BLaER1 (cell line): ENCODE results near the gene GRK3.
"Not testable (repeated sequence)": the region's sequence is repeated elsewhere in the genome, so short reads cannot be mapped to it uniquely, and the experiment has no call there.

ENCODE experiments used
- H3K27ac ChIP-seq: shearing (Covaris generic); formaldehyde crosslinking; 2 replicates; pipeline ENCODE4 v1.8.1; 2022
- H3K27me3 ChIP-seq: shearing (Covaris generic); formaldehyde crosslinking; 2 replicates; pipeline ENCODE4 v1.8.1; 2022
- H3K36me3 ChIP-seq: shearing (Covaris generic); formaldehyde crosslinking; 2 replicates; pipeline ENCODE4 v1.8.1; 2022
- H3K4me1 ChIP-seq: shearing (Covaris generic); formaldehyde crosslinking; 2 replicates; pipeline ENCODE4 v1.8.1; 2022
- H3K4me2 ChIP-seq: shearing (Covaris generic); formaldehyde crosslinking; 2 replicates; pipeline ENCODE4 v1.8.1; 2022
- H3K4me3 ChIP-seq: shearing (Covaris generic); formaldehyde crosslinking; 2 replicates; pipeline ENCODE4 v1.8.1; 2022
- H3K9ac ChIP-seq: shearing (Covaris generic); formaldehyde crosslinking; 2 replicates; pipeline ENCODE4 v1.8.1; 2022
- H3K9me3 ChIP-seq: shearing (Covaris generic); formaldehyde crosslinking; 2 replicates; pipeline ENCODE4 v1.8.1; 2022
- H4K20me1 ChIP-seq: shearing (Covaris generic); formaldehyde crosslinking; 2 replicates; pipeline ENCODE4 v1.8.1; 2022
- Cebpa-rat ChIP-seq: shearing (Covaris generic); IDR thresholded peaks from 2 replicates; pipeline ENCODE4 v1.8.1; 2022

Gene GRK3

GRCh38 chr22:25572708-25573171 is 8.3 kb downstream of the GRK3 start:
- no peak overlapping the region for H3K4me3 ChIP-seq
- no peak for TF ChIP-seq Cebpa-rat

GRCh38 chr22:25573841-25574240 is 9.4 kb downstream of the GRK3 start:
- H4K20me1 ChIP-seq: peaks cover 82% of the 10 kb centered on the region
- H3K4me2 ChIP-seq: no peak overlapping the region
- H3K9ac ChIP-seq: no peak overlapping the region
- H3K4me1 ChIP-seq: peaks cover 15% of the 10 kb centered on the region
- H3K4me3 ChIP-seq: no peak overlapping the region
- no peak overlapping the region for H3K27ac ChIP-seq
- peaks cover 8% of the 10 kb centered on the region; the same call in 1 of the 2 replicates for H3K9me3 ChIP-seq
- no peaks in the 10 kb centered on the region for H3K27me3 ChIP-seq
- peaks cover 21% of the 10 kb centered on the region for H3K36me3 ChIP-seq
- no peak for TF ChIP-seq Cebpa-rat

More at GRCh38 chr22:25572708-25573171, 8.3 kb downstream of the GRK3 start:
- H3K27me3 ChIP-seq: no peaks in the 10 kb centered on the region
- no peak overlapping the region for H3K27ac ChIP-seq
- no peak overlapping the region for H3K4me2 ChIP-seq
- H3K9ac ChIP-seq: no peak overlapping the region
- peaks cover 14% of the 10 kb centered on the region; the same call in 1 of the 2 replicates for H3K36me3 ChIP-seq
- peaks cover 19% of the 10 kb centered on the region for H3K4me1 ChIP-seq
- H3K9me3 ChIP-seq: 0 out of 2 replicates have a peak, but pooled peaks cover 3% of the 10 kb centered on the region
- peaks cover 83% of the 10 kb centered on the region for H4K20me1 ChIP-seq

- peaks cover 10% of the 10 kb centered on the region for H3K4me1 ChIP-seq
- H3K36me3 ChIP-seq: peaks cover 25% of the 10 kb centered on the region
- H3K27me3 ChIP-seq: no peaks in the 10 kb centered on the region
- H3K4me2 ChIP-seq: no peak overlapping the region
- no peak overlapping the region for H3K9ac ChIP-seq
- peaks cover 8% of the 10 kb centered on the region; the same call in 1 of the 2 replicates for H3K9me3 ChIP-seq
- H4K20me1 ChIP-seq: peaks cover 78% of the 10 kb centered on the region
- no peak; the same call in 1 of the 2 replicates for TF ChIP-seq Cebpa-rat
- no peak overlapping the region for H3K4me3 ChIP-seq
- H3K27ac ChIP-seq: no peak overlapping the region
Measured at GRCh38 chr22:25574736-25575135, 10.3 kb downstream of the GRK3 start.

DNA sequence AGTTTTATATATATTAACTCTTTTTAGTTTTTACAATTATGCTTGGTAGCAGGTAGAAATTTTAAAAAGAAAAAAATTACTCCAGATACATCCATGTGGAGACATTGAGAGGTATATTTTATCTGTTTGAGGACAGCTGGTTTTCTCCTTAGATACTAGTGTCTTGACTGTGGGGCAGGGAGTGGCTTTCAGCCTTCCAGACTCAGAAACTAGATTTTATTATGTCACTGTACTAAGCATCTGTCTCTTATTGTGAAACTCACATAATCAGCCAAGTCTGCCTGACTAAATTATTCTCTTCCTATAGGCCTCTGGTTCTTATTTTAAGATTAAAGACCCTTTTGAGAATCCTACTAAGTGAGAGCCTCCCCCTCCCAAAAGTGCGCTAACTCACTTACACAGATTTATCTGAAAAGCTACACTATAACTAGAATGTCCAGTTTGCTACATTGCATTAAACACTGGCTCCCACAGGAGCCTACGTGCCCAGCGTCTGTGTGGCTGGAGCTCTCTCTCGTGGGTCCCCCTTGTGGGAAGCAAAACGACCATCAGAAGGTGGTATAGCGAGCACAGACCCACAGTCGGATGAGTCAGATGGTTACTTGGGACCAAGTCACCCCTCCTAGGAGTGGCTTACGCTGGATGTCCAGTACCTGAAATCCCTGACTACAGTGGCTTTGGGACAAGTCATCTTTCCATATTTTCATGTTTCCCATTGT is 11.4 kb downstream of the GRK3 start:
- H3K4me3 ChIP-seq, H3K27ac ChIP-seq, H3K27me3 ChIP-seq, H3K4me1 ChIP-seq, H3K4me2 ChIP-seq, H3K9me3 ChIP-seq, H3K9ac ChIP-seq: not testable (repeated sequence)
- peaks cover 77% of the 10 kb centered on the region for H4K20me1 ChIP-seq
- H3K36me3 ChIP-seq: peaks cover 25% of the 10 kb centered on the region

DNA sequence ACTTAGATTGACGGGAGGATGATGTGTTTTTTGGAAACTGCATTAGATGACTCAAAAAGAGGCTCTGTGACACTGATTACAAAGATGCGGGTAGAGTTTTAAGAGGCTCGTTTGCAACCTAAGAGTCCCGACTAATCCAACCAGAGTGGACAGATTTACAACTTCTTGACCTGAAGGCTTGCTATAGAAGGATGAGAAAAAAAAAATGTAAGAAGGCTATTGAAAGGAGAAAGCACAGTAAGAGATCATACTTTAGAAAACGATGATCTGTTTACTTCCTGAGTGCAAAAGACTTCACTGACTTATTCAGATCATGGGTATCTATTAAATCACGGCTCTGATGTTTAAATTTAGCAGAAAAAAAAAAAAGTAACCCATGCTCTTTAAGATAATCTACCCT is 17.0 kb downstream of the GRK3 start:
- not testable (repeated sequence) for H3K9me3 ChIP-seq, H3K4me2 ChIP-seq, H3K27ac ChIP-seq, H3K9ac ChIP-seq, H3K4me3 ChIP-seq, H3K27me3 ChIP-seq
- Histone ChIP-seq H3K36me3 (peaks cover 22% of the 10 kb centered on the region), H3K4me1 (peaks cover 18% of the 10 kb centered on the region), H4K20me1 (peaks cover 55% of the 10 kb centered on the region)

DNA sequence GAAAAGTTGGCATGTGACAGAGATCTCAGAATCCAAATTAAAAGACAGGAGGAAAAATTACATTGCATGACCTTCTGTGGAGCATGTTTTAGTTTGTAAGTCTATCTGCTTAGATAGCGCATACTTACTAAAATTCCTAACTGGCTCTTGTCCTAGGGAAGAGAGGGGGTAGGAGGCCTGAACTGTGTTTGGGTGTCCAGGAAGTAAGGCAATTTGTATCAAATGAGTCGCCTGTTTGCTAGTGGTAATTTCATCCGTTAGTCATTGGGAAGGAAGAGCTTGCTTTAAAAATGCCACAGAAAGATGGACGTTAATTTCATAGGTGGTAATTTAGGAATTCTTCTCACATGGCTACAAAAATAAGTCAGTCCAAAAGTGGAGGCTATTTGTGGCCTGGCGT is 18.5 kb downstream of the GRK3 start:
- Histone ChIP-seq H3K9ac (no peak overlapping the region), H3K27me3 (no peaks in the 10 kb centered on the region), H3K9me3 (peaks cover 10% of the 10 kb centered on the region), H3K4me3 (no peak overlapping the region), H3K27ac (no peak overlapping the region), H3K36me3 (peaks cover 15% of the 10 kb centered on the region), H3K4me2 (no peak overlapping the region), H3K4me1 (peaks cover 18% of the 10 kb centered on the region), H4K20me1 (peaks cover 53% of the 10 kb centered on the region; the same call in 1 of the 2 replicates)
- TF ChIP-seq Cebpa-rat: no peak

DNA sequence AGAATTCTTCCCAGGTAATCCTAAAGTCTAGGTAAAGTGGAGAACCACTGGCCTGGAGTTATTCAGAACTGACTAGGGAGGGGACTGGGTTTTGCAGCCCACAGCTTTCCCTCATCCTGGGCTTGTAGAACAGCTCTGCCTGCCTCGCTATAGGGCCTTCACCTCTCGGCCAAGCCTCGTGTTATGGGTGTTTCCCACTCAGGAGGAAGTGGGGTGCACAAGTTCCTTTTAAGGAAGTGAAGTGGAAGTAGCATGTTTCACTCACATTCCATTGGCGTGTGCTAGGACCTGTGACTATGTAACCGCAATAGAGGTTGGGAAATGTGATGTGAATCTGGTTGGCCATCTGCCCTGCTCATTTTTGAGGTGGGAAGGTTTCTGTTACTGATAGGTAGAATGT is 20.5 kb downstream of the GRK3 start:
- peaks cover 40% of the 10 kb centered on the region; the same call in 1 of the 2 replicates for H4K20me1 ChIP-seq
- H3K27ac ChIP-seq, H3K4me2 ChIP-seq: not testable (repeated sequence)

DNA sequence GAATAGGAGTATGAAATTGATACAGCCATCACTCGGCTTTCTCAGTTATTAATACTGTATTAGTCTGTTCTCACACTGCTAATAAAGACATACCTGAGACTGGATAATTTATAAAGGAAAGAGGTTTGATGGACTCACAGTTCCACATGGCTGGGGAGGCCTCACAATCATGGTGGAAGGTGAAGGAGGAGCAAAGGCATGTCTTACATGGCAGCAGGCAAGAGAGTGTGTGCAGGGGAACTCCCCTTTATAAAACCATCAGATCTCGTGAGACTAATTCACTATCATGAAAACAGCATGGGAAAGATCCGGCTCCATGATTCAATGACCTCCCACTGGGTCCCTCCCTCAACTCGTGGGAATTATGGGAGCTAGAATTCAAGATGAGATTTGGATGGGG is 25.2 kb downstream of the GRK3 start:
- H3K4me3 ChIP-seq, H3K4me2 ChIP-seq, H3K4me1 ChIP-seq, H3K27ac ChIP-seq, H3K9ac ChIP-seq, H3K27me3 ChIP-seq: not testable (repeated sequence)
- Histone ChIP-seq H3K36me3 (peaks cover 16% of the 10 kb centered on the region), H4K20me1 (0 out of 2 replicates have a peak, but pooled peaks cover 20% of the 10 kb centered on the region), H3K9me3 (peaks cover 65% of the 10 kb centered on the region)

More for the DNA sequence above, 20.5 kb downstream of the GRK3 start:
- H3K27me3 ChIP-seq, H3K36me3 ChIP-seq, H3K4me3 ChIP-seq, H3K9ac ChIP-seq: not testable (repeated sequence)
- H3K4me1 ChIP-seq: peaks cover 18% of the 10 kb centered on the region
- H3K9me3 ChIP-seq: peaks cover 24% of the 10 kb centered on the region

DNA sequence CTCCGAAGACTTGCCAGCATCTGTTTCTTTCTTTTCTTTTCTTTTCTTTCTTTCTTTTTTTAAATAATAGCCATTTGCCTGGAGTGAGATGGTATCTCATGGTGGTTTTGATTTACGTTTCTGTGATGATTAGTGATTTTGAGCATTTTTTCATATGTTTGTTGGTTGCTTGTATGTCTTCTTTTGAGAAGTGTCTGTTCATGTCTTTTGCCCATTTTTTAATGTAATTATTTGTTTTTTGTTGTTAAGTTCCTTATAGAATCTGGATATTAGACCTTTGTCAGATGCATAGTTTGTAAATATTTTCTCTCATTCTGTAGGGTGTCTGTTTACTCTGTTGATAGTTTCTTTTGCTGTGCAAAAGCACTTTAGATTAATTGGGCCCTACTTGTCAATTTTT is 28.8 kb downstream of the GRK3 start:
- not testable (repeated sequence) for H3K9ac ChIP-seq, H3K27me3 ChIP-seq, H3K4me1 ChIP-seq, H3K27ac ChIP-seq, H3K4me3 ChIP-seq, H3K4me2 ChIP-seq
- H4K20me1 ChIP-seq: 0 out of 2 replicates have a peak, but pooled peaks cover 10% of the 10 kb centered on the region
- H3K9me3 ChIP-seq: peaks cover 69% of the 10 kb centered on the region
- peaks cover 22% of the 10 kb centered on the region for H3K36me3 ChIP-seq

DNA sequence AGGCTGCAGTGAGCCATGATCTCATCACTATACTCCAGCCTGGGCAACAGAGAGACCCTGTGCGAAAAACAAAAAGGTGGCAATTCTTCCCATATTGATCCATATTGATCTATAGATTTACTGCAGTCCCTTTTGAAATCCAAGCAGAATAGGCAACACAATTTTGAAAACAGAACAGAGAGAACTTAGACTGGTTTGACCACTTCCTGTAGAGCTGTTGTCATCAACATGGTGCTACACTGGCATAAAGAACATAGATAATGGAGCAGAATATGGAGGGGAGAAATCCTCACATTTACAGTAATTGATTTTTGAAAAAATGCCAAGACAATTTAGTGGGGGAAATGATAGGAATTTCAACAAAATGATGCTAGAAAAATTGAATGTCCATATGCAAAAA is 34.1 kb downstream of the GRK3 start:
- Histone ChIP-seq H3K9me3 (peaks cover 22% of the 10 kb centered on the region), H3K4me1 (peaks cover 6% of the 10 kb centered on the region; the same call in 1 of the 2 replicates), H4K20me1 (peaks cover 22% of the 10 kb centered on the region), H3K9ac (no peak overlapping the region), H3K36me3 (peaks cover 20% of the 10 kb centered on the region), H3K4me3 (no peak overlapping the region), H3K4me2 (no peak overlapping the region), H3K27me3 (no peaks in the 10 kb centered on the region), H3K27ac (no peak overlapping the region)
- TF ChIP-seq Cebpa-rat: no peak
